ENCODE results near the gene CSTF3.
"Not testable (repeated sequence)": the region's sequence is repeated elsewhere in the genome, so short reads cannot be mapped to it uniquely, and the experiment has no call there.

CSTF3 gene

DNA sequence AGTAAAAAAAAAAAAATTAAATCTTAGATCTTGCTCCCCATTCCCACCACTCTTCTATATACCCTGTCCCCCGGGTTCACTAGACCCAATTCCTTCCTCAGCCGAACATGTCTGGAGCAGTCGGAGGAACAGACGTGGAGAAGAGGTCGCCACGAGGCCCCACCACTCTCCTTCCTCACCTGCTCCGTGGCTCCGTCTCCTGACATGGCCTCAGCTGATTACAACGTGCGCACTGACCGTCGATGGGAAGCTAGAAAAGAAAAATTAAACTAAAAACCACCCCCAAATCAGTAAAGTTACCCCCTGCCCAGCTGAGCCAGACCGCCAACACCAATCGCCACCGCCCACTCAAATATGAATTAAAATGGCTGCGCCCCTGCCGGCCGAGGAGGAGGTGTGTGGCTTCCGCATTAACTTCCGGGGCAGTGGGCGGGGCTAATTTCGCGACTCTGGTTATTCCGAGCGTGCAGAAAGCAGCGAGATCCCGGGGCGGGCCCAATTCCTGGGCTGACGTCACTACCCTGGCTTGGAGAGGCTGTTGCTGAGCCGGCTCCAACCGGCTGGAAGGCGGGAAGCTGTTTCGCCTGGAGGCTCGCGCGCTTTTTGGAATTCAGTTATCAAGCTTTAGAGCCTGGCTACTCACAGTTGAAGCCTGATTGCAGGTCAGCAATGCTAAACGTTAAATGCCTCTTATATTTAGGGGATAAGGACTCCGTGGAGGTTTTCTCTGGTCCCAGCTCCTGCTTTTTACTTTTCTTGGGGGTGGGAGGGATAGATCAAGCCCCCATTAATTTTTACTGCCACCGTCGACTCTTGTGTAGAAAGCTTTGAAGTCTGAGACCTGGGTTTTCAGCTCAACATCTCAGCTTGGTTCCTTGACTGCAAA is at the start of gene CSTF3:
TSS of gene CSTF3 (minus strand) at position 361 of the 886 bp plus-strand sequence. CDS start at position 206, 155 bp downstream.
- peak; percentile 93 for DNase-seq (ENCODE audit: low read depth)

DNA sequence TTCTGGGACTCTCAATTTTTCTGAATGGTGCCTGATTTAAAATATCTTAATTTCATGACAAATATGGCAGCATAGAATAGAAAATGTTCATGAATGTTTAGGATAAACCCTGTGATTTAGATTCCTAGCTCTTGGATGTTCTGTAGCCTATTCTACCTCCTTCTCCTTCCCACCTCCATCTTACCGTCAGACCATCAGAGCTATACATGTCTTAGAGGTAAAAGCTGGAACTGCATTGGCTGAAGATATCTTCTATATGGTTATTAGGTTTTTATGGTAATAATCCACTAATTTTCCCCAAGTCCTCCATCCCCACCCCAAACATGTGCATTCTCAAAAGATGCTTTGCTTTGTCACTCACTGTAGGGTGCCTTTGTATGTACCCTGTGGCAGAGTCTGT is 46.9 kb upstream of the CSTF3 start:
- DNase-seq (ENCODE audit: low read depth), result no peak

DNA sequence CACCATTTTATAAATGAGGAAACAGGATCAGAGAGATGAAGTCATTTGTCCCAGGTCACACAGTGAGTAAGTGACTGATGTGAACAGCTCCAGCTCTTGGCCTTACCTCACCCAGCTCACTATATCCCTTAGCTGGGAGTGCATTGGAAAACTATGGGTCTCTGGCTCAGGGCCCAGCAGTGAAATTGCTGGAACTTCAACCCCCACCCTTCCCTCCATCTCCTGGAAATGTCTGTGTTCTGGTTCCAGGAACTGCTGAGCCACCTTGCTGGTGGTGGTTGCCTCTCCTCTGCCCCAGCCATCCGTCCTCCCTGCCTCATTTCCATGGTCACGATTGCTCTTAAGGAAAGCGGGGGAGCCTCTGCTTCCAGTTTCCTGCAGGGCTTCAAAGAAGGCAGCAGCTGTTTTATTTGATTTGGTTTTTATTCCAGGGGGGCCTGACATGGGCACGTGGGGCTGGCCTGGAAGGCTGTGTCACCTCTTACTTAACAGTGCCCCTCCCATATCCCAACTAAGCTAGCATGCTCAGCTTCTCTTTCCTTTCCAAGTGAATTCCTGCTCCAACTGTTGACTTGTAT is 46.2 kb upstream of the CSTF3 start:
- no peak for DNase-seq (ENCODE audit: low read depth)

DNA sequence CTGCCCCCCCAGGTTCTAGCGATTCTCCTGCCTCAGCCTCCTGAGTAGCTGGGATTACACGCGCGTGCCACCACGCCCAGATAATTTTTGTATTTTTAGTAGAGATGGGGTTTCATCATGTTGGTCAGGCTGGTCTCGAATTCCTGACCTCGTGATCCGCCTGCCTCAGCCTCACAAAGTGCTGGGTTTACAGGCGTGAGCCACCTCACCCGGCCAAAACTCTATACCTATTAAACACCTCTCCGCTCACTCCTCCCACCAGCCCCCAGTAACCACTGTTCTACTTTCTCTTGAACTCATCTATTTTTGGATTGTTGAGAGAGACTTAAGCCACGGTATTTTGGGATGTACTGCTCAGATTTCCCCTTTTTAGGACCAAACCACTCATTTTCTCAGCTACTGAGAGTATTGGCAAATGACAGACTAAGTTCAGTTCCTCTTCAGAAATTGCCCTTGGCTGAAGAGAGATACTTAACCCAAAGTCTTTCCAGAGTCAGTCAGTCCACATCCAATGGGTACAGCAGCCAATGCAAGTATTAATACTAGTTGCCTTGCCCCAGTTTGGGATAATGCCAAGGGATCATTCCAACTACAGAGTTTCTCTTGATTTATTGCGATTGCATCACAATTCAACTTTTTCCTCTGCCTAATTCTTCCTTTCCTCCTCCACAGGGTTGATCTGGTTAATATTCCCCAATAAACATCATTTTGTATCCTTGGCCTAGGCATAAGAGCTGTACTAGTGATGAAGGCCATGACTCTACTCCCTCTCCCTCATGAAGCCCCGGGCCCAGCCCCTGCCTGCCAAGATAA is 36.8 kb upstream of the CSTF3 start:
- DNase-seq (ENCODE audit: low read depth), result no peak

DNA sequence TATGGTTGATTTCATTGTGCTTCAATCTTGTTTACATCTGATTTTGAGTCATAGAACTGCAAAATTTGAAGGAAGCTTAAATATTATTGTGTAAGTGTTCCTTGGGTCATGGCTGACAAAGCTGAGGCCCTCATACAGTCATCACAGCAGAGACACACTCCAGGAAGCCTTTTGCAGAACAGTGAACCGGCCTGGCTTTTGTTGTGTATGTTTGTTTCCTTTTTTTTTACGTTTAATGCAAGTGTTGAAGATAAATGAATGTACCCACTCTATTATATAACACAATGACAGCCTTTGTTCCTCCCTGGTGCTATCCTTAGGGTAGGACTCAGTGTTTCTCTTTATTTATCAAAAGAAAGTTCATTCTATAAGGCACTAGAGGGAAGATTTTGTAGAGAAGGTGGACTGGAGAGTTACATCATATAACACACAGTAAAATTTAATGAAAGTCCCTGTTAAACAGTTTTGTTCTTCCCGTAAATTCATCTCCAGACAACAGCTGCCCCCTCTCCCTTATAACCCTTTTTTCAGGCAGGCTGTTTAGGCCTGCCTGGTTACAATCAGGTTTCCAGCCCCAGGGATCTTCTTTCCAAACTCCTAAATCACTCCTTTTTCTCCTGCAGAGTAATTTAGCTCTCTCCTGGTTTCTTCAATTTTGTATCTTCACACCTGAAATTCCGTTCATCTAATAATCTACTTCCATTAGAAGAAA is 34.3 kb upstream of the CSTF3 start:
- no peak for DNase-seq (ENCODE audit: low read depth)

DNA sequence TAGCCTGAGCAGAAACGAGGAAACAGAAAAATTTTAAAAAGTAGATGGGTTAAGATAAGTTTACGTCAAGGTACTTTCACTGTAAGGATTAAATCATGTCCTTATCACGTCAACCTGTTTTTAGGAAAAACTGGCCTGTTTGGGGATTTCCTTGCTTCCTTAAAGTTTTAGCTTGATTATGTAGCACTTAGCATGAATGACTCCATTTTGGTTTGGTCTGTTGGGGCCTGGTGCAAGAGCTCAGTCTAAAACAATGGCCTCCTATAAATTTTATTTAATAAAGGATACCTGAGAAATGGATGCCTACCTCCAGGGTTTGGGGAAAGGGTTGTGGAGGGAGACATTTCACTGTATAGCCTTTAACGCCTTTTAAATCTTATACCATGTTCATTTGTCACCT is 33.2 kb upstream of the CSTF3 start:
- DNase-seq (ENCODE audit: low read depth), result no peak

DNA sequence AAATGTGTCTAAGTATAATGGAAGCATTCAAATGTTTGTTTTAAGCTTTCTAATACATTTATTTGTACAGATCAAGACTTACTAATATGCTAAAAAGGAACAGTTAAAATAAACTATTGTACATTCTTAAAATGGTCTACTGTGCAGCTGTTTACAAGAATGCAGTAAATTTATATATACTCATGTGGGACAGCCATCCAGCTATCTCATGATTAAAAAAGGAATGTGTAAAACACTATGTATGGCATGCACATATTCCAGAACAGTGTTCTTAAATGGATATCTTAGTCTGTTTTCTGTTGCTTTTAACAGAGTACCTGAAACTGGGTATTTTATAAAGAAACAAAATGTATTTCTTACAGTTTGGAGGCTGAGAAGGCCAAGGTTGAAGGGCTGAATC is 30.2 kb upstream of the CSTF3 start:
- DNase-seq (ENCODE audit: low read depth), result no peak

DNA sequence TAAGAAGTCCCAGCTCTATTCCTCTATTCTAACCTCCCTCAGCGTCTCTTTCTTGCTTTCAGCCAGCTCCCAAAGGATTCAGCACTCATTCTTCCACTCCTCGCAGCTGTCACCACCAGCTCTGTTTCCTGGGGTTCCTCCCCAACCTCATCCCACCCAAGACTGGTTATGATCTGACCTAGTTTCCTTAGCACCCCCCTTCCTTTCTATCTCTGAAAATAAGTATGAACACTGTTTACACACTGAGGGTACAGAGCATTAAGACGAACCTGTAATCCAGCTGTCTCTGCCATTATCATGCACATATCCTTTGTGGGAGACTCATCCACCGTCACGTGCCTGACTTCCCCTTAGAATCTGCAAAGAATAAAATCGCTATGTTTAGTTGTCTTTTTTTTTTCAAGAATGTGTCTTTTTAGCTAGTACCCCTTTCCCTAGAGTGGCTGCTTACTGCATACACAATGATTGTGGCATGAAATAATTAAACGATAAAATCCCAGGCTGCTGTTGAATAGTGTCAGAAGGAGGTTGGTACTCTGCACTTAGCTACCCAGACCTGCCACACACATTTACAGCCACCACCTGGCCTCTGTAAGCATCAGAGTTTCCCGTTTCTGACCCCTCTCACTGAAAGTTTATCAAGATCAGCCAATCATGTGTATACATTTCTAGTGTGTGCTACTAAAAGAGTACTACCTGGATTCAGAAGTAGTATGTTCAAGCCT is 26.9 kb upstream of the CSTF3 start:
- no peak for DNase-seq (ENCODE audit: low read depth)

DNA sequence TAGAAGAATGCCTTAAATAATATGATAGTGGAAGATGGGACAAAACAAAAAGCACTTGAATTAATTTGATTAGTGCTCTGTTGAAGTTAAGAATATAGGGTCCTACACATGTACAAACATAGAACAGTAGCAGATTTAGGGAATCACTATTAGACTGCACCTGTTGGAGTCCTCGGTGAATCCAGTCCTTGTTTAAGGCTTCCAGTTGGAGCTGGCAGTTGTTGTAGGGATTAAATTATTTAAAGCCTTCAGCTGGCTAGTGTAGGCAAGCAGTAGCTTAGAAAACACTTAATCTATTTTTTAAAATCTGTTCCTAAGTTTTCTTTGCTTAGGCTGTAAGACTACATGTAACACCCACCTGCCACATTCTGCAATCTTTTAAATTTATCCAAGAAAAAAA is 24.5 kb upstream of the CSTF3 start:
- DNase-seq (ENCODE audit: low read depth), result no peak

DNA sequence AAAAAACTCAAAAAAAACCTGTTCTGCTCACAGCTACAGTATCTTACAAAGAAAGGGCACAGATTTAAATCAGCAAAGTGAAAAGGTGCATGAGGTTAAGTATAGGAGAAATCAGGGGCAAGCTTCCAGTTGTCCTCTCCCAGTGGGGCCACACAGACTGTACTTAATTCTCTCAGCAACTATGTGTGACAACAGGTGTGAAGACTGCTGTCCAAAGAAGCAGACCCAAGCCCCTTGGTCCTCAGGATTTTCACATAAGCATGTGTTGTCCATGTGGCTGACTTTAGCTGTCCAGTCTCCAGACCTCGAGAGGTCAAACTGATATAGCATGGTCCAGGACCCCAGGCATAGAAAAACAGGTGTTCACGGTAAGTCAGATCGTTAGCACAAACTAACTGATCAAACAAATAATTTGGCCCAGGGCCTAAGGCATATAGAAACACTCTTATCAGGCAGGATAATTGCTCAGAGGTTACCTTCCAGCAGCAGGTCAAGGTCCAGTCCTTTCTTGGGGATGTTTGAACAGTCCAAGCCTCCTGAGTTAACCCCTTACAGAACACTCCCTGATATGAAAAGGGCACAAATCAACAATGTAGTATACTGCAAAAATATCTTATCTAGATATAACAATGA is 21.1 kb upstream of the CSTF3 start:
- DNase-seq (ENCODE audit: low read depth), result no peak

DNA sequence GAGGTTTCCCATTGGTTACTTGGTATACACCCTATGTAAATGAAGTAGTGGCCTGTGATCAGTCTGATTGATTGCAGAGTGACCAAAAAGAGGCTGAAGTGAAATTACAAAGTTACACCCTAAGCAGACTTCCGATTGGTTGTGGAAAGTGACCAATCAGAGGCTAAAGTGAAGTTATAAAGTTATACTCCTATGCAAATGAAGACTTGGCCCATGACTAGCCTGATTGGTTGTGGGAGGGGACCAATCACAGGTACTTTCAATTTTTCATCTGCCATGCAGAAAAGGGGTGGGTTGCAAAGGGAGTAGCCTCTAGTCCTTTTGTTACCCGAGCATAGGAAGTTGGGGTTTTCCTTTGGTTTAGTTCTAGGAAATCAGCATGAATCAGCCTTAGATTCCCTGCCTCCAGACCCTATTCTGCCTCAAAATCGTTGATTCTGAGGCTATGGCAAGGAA is 18.1 kb upstream of the CSTF3 start:
- DNase-seq (ENCODE audit: low read depth), result no peak

DNA sequence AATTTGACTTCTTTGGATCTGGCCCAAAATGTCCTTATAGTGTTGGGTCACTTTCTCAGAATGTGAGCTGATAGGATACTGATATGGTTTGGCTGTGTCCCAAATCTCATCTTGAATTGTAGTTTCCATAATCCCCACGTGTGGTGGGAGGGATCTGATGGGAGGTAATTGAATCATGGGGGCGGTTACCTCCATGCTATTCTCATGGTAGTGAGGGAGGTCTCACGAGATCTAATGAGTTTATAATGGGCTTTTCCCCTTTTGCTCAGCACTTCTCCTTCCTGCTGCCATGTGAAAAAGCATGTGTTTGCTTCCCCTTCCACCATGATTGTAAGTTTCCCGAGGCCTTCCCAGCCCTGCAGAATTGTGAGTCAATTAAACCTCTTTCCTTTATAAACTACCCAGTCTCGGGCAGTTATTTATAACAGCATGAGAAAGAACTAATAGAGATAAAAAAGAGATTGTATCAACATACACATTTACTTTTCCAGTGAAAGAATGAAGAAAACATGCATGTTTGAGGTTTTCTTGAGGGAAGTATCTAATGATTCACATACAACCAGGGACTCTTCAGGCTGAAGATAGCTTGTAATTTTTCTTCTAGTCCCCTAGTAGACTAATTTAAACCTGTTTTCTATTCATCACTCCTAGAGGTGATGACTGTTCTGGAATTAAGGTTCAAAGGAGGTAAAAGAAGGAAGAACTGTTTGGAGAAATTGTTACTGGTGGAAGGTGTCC is 17.3 kb upstream of the CSTF3 start:
- DNase-seq (ENCODE audit: low read depth), result no peak

DNA sequence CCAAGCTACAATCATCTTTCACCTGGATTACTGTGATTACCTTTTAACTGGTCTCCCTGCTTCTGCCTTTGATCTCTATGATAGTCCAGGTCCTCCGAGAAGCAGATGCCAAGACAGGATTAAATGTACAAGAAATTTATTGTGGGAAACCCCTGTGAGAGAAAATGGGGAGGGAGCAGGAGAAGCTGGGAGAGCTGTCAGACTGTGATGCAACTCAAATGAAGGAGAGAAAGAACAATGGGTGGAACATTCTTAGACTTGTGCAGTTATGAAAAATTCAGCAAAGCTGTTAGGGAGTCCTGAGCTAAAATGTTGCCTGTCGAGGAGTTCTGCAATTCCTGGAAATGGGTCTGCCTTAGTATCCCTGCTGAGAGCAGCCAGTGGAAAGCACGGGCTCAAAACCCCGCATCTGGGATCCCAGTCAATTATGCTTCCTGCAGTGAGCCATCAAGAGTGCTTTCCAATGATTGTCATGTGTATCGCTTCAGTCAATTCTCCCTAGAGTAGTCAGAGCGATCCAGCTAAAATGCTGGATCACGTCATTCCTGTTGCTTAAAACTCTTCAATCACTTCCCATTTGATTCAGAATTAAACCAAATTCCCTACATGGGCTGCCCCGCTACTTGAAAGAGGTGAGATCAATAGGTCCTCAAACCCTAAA is 16.5 kb upstream of the CSTF3 start:
- no peak for DNase-seq (ENCODE audit: low read depth)

DNA sequence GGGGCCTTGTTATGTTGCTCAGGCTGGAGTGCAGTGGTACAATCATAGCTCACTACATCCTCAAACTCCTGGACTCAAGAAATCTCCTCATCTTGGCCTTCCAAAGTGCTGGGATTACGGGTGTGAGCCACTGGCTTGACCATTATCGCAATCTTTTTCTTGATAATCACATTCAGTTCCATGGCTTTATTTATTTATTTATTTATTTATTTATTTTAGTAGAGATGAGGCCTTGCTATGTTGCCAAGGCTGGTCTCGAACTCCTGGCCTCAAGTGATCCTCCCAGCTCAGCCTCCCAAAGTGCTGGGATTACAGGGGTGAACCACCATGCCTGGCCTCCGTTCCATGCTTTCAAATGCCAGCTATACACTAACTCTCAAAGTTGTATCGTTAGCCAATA is 15.5 kb upstream of the CSTF3 start:
- not testable (repeated sequence) for DNase-seq (ENCODE audit: low read depth)

DNA sequence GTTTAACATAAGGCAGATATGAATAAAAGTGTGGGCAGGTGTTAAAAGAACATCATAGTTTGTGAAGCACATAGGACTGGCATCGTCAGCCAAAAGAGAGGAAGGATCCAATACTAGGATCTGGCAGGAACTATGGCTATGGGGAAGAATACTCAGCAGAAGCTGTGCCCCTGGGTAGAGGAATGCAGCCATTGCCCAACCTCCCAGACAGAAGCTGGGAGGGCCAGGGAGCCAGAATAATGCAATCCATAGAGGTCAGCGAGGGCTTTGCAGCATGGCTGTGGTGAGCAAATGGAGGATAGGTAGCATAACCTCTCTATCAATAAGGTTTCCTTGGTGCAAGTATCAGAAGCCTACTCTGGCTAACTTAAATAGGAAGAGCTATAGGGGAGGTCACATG is 11.7 kb upstream of the CSTF3 start:
- DNase-seq (ENCODE audit: low read depth), result no peak

DNA sequence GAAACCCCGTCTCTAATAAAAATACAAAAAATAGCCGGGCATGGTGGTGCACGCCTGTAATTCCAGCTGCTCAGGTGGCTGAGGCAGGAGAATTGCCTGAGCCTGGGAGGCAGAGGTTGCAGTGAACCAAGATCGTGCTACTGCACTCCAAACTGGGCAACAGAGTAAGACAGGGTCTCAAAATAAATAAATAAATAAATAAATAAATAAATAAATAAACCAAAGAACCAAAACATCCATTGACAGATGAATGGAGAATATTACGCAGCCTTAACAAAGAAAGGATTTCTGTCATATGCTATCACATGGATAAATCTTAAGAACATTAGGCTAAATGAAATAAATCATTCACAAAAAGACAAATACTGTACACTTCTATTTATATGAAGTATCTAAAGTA is 11.1 kb upstream of the CSTF3 start:
- no peak for DNase-seq (ENCODE audit: low read depth)

DNA sequence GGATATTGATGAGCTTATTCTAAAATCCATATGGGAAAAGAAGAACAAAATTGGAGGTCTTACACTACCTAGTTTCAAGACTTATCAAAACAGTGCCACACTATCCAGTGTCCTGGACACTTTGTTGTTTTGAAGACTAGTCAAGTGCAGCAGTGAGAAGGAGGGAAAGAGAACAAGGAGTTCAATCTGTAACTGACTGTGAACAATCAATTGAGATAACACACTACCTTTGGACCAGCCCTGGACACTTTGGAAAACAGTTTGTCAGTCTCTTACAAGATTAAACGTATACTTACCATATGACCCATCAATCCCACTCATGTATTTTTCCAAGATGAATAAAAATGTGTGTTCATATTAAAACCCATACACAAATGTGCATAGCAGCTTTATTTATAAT is 10.0 kb upstream of the CSTF3 start:
- no peak for DNase-seq (ENCODE audit: low read depth)

DNA sequence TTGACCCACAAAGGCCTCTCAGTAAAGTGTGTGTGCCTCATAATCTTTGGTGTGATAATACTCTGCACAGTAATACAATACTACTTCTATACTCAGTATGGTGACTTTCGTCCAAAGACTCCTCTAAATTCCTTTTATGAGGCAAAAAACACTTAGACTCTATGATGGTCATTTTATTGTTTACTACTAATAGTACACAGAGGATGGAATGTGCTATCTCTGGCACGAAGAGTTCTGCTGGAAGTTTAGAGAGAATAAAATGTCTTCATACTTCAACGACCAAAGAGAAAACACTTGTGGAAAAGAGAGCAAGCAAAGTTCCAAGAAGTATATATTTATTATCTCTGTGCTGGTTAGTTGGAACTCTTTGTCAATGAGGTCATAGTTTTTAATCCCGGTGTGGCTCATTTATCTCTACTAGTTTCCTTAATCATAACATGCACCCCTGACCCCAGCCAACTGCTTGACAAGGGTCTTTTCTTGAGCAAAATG is 7.5 kb upstream of the CSTF3 start:
- no peak for DNase-seq (ENCODE audit: low read depth)

DNA sequence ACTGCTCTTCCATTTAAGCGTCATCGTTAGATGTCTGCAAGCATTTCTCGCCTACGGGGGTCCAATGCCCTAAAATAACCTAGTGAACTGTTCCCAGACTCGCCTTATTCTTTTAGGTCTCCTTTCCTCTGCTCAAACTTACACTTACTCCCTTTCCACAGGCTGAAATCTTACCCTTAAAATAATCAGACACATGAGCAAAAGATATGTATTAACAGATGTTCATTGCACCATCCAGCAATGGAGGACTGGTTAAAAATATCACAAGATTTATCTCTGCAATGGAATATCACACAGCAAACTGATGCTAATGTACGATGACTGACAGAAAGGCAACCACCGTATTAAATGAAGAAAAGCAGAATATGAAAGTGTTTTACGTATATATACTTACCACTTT is 1.6 kb upstream of the CSTF3 start:
- DNase-seq (ENCODE audit: low read depth), result no peak

DNA sequence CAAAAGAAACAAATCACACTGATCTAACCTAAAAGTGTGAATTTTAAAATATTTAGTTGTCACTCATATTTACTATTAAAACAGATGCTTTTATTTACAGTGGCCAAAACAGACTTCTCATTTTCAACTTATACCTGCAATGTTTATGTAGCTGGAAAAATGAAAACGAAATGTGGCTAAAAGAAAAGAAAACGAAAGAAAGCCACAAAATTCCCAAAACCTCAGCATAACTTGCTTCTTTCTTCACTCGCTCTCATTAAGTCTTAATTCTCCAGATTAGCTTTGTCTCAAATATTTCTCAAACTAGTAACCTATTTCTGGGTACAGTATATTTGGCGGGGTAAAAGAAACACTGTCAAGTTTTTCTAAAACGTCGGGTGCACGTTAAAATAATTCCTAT is 693 bp downstream of the CSTF3 start:
- DNase-seq (ENCODE audit: low read depth), result no peak
